Measurements from ENCODE around the gene ZER1.

The ZER1 gene

GRCh38 chr9:128689293-128689774 lies 82.4 kb downstream of the ZER1 start:
- DNase-seq = peak; percentile 82

- peak; percentile 96 for DNase-seq
These were observed 83.0 kb downstream of the ZER1 start, which contains the start of gene SET for GRCh38 chr9:128688501-128689292. Gene SET, plus strand, starts transcription at chr9:128689222. Its CDS starts 361 bp downstream, at chr9:128689583.

- no peak for DNase-seq
These were observed 84.3 kb downstream of the ZER1 start for GRCh38 chr9:128687453-128687852.

GRCh38 chr9:128685636-128686489 lies 85.9 kb downstream of the ZER1 start:
- DNase-seq = no peak

- peak; percentile 84 for DNase-seq
These were observed 87.2 kb downstream of the ZER1 start for GRCh38 chr9:128684325-128685199.

- DNase-seq = no peak
These were observed 87.7 kb downstream of the ZER1 start for GRCh38 chr9:128684065-128684324.

- peak; percentile 61 for DNase-seq
These were observed 88.2 kb downstream of the ZER1 start for GRCh38 chr9:128683340-128684064.
